Stimulated activated CD4-positive, alpha-beta T cell treated with anti-CD3 and anti-CD28 coated beads, TNF-alpha, amount 100 ng/mL, for 4 hours (primary cell): ENCODE data around the gene ADCY2.

ENCODE experiments used
- DNase-seq, 3 experiments: peaks; one replicate each; pipeline ENCODE4 v3.0.0-alpha.2; 2020; ENCODE audit warnings: low read depth in 3 of 3

Gene ADCY2

GRCh38 chr5:7784683-7785380 lies 388.9 kb downstream of the ADCY2 start:
- DNase-seq = no peak

GRCh38 chr5:7787770-7788169 lies 391.8 kb downstream of the ADCY2 start:
- DNase-seq = no peak

- DNase-seq = no peak
Measured at GRCh38 chr5:7789567-7789966, 393.6 kb downstream of the ADCY2 start.

GRCh38 chr5:7793895-7794294 lies 398.0 kb downstream of the ADCY2 start:
- no peak for DNase-seq

- no peak for DNase-seq
Measured at GRCh38 chr5:7794311-7794710, 398.4 kb downstream of the ADCY2 start.

- no peak for DNase-seq
Measured at GRCh38 chr5:7794823-7795222, 398.9 kb downstream of the ADCY2 start.

- DNase-seq = no peak
Measured at GRCh38 chr5:7795306-7795705, 399.4 kb downstream of the ADCY2 start.

- DNase-seq = no peak
Measured at GRCh38 chr5:7801891-7802614, 406.1 kb downstream of the ADCY2 start.

GRCh38 chr5:7802855-7803254 lies 406.9 kb downstream of the ADCY2 start:
- DNase-seq = no peak

- DNase-seq = no peak
Measured at GRCh38 chr5:7803937-7804336, 408.0 kb downstream of the ADCY2 start.

- no peak for DNase-seq
Measured at GRCh38 chr5:7805379-7805778, 409.4 kb downstream of the ADCY2 start.

- DNase-seq = no peak
Measured at GRCh38 chr5:7808998-7809397, 413.1 kb downstream of the ADCY2 start.

GRCh38 chr5:7811715-7812114 lies 415.8 kb downstream of the ADCY2 start:
- DNase-seq = no peak

GRCh38 chr5:7813007-7813406 lies 417.1 kb downstream of the ADCY2 start:
- no peak for DNase-seq

- no peak for DNase-seq
Measured at GRCh38 chr5:7813576-7813975, 417.6 kb downstream of the ADCY2 start.

GRCh38 chr5:7814816-7815215 lies 418.9 kb downstream of the ADCY2 start:
- DNase-seq = no peak

GRCh38 chr5:7815892-7816534 lies 420.1 kb downstream of the ADCY2 start:
- DNase-seq = peak; percentile 22 to 50 (median 29)

GRCh38 chr5:7816535-7816901 lies 420.6 kb downstream of the ADCY2 start:
- no peak for DNase-seq

- no peak for DNase-seq
Measured at GRCh38 chr5:7822449-7822848, 426.5 kb downstream of the ADCY2 start.

- DNase-seq = no peak
Measured at GRCh38 chr5:7823594-7823993, 427.7 kb downstream of the ADCY2 start.

GRCh38 chr5:7824995-7825394 lies 429.1 kb downstream of the ADCY2 start:
- no peak for DNase-seq

GRCh38 chr5:7825630-7826029 lies 429.7 kb downstream of the ADCY2 start:
- DNase-seq = no peak

- DNase-seq = no peak
Measured at GRCh38 chr5:7827610-7828009, 431.7 kb downstream of the ADCY2 start.
